HG02943 (cell line): ENCODE measurements around the gene DGKD.

ENCODE experiments used
- ATAC-seq: cut with Tn5 transposase; IDR thresholded peaks from one replicate; pipeline ENCODE4 v1.9.1; 2021; ENCODE audit warnings: mild to moderate bottlenecking, low read depth, moderate library complexity; ENCODE audit not compliant: unreplicated experiment

Gene DGKD

DNA sequence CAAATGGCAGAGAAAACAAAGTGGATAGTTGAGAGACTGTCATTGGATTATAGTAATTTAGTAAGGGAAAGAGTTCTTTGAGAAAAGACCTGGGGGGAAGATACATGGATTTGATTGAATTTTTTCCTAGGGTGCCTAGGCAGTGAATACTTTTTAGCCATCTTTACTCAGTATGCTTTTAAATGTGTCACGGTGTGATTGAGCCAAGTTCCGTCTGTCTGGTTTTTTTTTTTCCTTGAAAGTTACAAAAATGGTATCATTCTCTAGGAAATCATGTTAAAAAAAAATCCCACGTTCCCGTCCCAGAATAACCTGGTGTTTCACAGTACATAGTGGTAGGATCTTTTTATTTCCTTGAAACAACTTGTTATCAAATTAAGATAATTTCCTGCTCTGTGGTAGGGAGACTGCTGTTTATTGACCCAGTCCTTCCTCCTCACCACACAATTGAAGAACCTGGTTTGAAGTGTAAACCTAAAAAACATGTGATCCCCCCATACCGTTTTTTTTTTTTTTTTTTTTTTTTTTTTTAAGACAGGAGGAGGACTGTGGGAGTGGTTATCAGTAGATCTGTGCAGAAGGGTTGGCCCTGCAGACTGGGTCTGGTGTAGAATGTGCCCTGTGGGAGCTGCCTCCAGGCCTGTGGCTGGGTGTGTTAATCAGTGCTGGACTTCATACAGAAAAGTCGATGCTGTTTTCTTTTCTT is 55.1 kb downstream of the DGKD start:
- ATAC-seq = no peak

DNA sequence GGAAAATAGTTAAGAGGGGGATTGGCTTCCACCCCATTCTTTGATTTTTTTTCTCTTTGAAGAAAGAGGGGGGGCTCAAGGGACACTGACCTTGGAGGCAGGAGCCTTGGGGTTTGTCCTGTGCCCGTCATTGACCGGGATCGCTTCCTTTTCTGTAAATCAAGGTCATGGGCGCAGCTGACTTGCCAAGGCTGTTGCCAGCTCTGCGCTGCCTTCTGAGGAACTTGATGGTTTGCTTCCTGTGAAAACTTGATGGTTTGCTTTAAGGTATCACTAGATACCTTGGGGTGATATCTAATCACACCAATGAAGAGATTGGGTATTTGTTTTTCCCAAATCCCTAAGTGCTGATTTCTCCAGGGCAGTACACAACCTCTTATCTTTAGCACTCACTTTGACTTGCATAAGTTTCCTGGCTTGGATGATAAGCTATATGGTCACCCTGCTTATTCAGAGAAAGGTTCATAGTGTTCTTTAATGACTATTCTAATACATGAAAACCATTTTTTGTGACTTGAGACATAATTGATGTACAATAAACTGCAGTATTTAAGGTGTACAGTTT is 56.0 kb downstream of the DGKD start:
- no peak for ATAC-seq

DNA sequence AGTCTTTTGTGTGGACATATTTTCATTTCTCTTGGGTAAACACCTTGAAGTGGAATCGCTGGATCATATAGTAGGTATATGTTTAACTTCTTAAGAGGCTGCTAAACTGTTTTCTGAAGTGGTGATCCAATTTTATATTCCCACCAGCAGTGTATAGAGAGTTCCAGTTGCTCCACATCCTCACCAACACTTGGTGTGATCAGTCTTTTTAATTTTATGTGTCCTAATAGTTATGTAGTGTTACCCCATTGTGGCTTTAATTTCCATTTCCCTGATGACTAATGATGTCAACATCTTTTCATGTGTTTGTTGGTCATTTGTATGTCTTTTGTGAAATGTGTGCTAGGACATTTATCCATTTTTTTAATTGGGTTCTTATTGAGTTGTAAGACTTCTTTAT is 56.9 kb downstream of the DGKD start:
- no peak for ATAC-seq

DNA sequence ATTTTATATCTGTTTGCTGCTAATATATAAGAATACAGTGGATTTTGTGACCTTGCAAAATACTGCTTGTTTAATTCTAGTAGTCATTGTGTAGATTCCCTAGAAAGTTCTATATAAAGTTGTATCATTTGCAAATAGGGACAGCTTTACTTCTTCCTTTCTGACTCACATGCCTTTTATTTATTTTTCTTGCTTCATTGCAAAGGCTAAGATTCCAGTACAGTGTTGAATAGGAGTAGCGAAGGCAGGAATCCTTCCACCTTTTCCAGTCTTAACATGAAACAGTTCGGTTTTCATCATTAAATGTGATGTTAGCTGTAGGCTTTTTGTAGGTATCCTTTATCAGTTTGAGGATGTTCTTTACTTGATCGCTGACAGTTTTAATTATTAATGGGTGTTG is 58.1 kb downstream of the DGKD start:
- no peak for ATAC-seq

DNA sequence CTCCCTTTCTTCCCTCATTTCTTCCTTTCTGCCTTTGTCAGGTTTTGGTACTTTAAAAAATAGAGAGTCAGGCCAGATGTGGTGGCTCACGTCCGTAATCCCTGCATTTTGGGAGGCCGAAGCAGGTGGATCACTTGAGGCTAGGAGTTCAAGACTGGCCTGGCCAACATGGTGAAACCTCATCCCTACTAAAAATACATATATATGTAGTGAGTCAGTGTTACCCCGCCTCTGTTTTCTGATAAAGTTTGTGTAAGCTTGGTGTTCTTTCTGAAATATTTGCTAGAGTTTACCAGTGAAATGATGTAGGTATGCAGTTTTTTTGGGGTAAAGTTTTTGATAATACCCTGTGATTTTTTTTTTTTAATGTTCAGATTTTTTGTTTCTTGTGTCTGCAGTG is 58.8 kb downstream of the DGKD start:
- ATAC-seq = no peak

DNA sequence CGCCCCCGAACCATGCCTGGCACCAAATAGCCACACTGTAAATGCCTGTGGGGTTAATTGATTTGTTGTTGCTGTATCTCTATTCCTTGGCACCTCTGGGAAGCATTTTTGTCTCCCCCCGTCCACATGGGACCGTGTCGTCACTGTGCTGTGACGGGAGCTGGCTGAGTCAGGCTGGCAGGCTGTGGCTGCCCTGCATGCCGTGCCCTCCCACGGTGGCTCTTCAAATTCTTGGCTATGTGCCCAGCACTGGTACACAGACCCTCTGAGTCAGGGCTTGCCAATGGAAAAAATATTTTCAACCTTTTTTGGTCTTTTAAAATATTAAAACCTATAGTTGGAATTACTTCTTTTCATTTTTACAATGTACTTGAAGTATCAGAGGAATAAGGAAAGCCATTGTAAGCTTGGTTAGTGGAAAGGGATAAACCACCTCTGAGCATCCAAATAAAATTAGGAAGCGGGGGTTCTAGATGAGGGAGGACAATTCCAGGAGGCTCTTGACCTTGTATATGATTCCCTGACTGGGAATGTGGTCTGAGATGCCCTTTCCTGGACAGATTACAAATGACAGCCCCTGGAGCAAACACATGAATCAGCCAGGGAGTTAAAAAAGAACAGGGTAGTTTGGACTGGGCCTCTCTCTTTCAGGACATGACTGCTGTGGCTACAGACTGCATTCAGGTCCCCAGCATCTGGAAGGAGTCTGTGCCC is 59.4 kb downstream of the DGKD start:
- no peak for ATAC-seq

DNA sequence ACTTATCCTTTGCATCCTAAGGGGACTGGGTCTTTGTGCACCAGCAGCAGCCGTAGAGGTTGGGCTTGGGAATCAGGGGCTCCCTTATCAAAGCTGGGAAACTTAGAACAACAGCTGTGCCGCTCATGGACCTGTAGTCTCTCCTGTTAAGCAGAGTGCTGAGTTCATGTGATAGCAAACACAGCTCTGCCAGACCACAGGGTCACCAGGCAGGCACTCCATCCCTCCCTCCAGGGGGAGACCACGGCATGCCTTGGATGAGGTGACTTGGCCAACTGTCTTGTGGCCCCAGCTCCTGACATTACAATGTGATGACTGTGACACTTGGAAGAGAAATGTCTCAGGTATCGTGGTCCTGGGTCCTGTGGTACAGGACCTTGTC is 60.0 kb downstream of the DGKD start:
- no peak for ATAC-seq

DNA sequence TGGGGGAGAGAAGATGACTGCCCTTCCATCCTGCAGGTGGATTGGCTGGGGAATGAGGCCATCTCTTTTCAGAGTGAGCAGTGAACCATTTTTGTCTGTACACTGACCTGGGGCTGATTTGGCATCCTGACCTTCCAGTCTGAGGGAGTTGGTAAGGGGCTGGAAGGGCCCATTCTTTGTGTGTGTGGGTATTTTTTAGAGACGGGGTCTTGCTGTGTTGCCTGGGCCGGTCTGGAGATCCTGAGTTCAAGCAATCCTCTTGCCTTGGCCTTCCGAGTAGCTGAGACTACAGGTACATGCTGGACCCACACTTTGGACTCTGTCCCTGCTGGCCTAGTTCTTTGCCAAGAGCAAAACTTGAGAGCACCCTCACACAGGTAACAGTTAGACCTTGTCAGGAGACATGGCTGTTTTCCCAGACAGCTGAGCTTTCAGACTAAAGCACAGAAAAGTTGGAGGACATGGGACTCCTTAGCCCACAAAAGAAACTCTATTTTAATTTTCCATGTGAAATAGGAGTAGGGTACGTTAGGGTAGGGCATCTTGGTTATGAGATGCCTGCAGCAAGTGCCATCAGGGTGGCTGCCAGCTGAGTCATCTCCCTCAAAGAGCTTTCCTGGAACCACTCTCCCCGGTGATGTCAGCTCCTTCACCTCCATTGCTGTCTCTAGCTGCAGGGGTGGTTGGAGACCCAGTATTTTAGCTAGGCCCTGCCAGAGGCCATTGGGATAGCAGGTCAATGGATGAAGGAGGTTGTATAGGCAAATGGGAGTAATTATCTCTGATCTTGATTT is 60.7 kb downstream of the DGKD start:
- ATAC-seq = no peak

DNA sequence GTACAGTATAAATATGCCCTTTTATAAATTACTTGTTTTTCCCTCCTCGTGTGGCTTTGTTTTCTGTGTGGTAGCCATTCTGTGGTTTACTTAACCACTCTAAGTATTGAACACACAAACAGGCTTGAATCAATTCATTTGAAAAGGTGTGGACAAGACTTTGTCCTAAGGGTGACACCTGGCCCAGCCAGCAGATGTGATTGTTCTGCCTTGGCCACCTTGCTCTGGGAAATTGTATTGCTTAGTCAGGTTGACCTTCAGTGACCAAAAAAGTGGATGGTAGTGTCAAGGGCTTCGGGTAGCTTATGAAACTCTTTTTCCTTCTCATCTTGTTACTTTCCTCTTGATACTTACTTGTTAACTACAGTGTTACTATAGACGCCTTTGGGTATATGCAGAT is 61.9 kb downstream of the DGKD start:
- ATAC-seq = no peak

DNA sequence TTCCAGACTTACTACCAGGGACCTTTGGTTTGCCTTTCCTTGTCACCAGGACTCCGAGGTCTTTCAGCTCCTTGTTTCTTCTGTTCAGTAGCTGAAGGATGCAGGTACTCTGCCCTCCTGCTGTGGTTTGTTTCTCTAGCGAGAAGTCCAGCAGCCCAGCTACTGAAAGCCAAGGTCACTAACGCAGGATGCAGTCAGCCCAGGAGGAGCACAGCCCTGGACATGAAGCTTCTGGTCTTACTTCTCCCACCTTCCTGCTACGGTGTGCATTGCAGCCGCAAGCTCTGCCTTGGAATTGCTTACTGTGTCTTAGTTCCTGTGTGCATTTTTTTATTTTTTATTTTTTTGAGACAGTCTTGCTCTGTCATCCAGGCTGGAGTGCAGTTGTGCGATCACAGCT is 62.4 kb downstream of the DGKD start:
- no peak for ATAC-seq

DNA sequence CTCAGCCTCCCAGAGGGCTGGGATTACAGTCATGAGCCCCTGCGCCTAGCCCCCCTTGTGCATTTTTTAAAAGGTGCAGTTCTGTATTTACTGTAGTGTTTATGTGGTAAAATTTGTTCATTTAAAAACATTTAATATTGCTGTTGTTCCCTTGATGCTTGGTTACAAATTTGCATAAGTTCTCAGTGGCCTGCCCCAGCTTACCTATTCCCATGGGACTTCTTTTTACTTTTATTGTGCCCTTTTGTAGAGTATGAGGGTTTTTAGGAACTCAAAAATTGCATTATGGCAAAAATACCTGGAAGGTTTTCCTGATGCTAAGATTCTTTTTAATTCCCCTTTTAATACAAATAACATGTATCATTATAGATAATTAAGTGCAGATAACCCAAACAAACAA is 63.0 kb downstream of the DGKD start:
- ATAC-seq = no peak

DNA sequence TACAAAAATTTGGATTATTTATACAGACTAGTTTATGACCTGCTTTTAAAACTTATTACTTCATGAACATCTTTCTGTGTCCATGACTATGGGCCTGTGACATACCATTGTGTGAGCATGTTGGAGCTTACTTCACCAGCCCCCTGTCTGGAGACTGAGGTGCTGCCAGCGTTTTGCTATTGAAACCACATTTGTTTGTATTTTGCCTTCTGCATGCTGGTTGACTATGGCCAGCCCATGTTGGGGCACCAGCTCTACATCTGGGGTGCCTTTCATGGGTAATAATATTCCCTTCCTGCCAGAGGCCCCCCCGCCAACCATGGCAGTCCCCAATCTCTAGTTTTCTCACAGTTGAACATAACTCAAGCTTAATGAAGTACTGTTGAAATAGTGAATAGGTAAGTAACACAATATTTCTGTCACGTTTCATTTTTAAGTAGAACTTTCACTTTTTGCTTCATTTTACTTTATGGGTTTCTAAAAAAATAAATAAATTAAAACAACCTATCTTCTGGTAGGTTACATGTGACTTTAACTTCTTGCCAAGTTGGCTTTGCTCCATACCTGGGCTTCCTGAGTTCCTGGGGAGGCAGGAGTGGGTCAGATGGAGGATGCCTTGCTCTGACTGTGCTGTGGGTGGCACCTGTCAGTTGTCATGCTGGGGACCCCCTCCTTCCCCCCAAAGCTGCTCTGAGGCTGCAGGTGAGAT is 63.9 kb downstream of the DGKD start:
- ATAC-seq = no peak

DNA sequence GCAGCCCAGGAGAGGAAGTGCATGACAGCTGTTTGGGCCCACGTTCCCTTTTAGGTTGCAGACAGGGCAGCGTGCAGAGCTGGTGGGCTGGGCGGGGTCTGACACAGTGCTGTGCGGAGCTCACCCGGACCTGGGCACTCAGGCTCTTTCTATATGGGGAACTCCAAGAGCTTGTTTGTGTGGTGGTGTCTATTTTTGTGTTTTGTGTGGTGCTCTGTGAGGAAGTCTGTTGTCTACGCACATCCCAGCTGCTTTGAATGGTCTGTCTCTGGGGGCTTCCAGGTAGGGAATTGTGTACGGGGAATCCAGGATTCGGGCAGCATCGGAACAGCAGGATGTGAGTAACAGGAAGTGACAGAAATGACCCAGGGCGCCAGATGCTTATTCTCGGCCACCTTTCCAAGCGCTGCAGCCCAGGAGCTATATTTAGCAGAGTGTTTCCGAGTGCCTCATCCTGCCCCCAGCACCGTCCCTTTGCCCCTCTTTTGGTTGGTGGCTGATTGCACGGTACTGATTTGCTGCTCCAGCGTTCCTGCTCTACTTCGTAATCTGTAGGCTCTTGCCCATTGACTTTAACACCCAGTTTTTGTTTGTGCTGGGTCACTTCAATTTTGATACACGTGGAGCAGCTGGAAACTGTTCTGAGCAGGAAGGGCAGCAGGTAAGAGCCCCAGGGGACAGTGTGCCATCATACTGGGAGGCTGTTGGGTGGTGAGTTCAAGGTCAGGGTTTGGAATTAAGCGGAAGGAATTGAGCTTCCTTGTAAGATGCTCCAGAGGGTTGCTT is 64.7 kb downstream of the DGKD start:
- no peak for ATAC-seq

DNA sequence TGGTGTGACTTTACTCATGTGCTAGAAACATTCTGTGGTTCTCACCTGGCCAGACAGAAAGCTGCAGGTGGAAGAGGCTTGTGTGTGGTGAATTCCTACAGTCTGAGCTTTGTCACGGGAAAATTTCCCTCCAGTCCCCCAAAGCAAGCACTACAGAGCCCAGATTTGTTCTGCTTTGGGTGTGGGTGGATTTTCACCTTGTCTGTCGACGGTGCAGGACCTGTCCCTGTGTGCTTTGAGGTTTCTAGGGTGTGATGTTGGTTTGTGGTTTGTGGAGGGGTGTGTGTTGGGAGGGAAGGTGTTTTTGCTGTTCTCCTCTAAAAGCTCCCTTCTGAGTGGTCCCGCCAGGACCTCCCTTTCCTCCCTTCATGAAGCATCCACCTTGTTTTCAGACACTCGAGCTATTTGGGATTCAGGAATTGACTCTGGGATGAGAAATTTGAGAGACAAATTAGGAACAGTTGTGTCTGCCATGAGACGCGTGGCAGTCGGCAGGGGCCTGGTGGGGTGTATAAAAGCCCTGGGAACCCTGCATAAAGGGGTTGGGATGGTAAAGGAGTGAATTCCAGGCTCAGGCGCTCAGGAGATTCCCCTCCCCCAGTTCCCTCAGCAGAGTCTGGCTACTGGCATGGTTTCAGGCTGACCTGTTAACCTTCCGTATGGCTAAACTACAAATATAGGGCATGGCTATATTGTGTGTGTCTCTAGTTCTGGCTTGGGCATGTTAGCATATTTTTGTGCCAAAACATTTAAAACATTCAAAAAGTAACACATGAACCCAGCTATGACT is 65.5 kb downstream of the DGKD start:
- ATAC-seq = no peak

DNA sequence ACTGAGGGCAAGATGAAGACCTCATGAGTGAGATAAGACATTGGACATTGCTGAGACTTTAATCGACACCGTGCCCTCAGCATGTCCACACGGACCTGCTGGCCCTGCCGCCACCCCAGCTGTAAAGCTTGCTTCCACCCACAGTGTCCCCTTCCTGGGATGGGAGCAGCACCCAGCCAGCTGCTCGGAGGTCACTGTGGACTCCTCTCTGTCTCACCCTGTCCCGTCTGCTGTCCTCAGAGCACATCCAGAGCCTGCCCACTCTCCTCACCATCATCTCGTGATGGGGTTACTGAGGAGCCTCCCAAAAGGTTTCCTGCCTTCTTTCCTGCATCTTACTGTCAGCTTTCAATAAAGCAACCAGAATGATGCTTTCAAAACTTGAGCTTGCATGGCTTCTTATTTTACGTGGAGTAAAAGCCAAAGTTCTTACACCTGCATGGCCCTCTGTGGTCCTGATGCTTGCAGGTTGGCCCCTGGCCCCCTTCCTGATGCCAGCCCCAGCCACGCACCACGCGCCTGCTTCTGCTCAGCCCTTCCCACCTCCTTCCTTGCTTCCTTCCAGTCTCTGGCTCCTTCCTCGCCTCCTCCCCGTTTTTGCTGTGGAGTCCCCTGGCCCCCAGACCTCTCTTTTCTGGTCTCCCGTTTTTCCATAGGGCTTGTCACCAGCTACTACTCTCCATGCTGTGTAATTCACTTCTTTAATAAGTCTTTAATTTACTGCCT is 67.0 kb downstream of the DGKD start:
- no peak for ATAC-seq

DNA sequence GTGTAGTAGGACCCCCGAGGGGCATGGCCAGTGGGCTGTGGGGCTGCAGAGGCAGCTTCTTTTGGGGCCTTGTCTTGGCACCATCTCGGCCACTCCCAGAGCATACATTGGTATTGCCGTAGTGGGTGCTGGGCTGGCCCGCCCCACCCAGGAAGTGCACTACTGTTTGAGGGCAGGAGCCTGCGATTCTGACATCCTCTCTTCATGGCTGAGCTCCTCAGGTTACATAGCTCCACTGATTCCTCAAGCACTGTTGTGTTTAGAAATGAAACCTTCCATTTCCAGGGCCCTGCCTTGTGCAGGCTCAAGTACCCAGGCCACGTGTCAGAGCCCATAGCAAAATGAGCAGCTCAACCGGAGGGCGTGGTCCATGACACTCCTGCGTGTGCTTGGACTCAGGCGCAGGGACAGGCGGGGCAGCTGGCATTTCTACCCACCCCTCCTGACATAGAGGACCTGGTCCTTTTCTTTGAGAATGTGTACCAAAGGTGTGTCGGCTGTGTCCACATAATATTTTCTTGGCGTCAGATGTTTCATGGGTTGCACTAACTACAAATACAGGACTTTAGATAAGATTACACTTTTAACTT is 67.9 kb downstream of the DGKD start:
- peak; percentile 55 for ATAC-seq

DNA sequence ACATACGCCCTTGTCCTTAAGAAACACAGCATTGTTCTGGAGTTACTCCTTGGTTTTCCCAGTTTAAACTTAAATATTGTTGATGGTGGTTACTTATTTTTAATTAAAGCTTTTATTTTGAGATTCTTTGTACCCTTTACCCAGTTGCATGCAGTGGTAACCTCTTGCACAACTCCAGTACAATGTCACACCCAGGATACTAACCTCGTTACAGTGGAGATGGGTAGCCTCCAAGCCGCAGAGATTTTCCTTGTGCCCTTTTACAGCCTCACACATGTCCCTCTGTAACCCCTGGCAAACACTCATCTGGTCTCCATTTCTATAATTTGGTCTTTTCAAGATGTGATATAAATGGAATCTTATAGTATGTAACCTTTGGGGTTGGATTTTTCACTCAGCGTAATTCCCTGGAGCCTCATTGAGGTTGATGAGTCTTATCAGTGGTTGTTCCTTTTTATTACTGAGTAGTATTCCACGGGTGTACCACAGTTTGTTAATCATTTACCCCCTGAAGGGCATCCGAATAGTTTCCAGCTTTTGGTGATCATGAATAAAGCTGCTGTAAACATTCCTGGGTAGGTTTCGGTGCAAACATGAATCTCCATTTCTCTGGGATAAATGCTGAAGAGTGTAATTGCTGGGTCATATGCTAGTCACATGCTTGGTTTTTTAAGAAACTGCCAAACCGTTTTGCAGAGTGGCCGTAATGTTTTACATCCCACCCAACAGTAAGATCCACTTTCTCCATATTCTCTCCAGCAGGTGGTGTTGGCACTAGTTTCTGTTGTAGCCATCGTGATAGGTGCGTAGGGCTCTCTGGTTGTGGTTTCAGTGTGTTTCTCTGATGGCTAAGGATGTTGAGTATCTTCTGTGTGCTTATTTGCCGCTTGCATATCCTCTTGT is 68.6 kb downstream of the DGKD start:
- no peak for ATAC-seq
